Fibroblast of pulmonary artery (primary cell): ENCODE measurements around the gene NIN.

ENCODE experiments used
- DNase-seq: peaks from one replicate; pipeline ENCODE4 v3.0.0-alpha.2; 2010; ENCODE audit warnings: low read depth
- H3K4me3 ChIP-seq: replicated peaks from 2 replicates; pipeline ENCODE4 v1.5.1; 2011; ENCODE audit warnings: low read depth, mild to moderate bottlenecking, control low read depth, low read length, moderate library complexity
- TF ChIP-seq, protein P1 (sequence below): IDR thresholded peaks from 2 replicates; pipeline ENCODE4 v1.5.1; 2011; ENCODE audit warnings: mild to moderate bottlenecking, control low read depth, low read length, inconsistent platforms; ENCODE audit errors: missing control alignments

NIN gene

DNA sequence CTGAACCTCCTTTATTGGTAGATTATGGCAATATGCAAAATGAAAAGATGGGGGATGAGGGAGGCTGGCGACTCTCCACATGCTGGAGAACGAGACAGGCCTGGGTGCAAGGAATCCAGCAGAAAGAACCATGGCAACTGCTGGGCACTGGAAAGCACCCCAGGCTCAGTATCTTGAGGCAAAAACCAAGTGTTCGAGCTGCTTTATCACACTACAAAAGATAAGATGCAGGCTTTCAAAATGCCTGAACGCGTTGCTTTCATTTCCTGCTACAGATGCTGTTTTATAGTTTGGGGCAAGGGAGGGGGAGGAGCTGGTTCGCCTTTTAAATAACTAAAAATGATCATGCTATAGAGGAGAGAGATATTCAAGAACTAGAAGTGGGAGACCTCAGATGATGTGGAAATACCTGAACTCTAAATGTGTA is 38.9 kb downstream of the NIN start:
- TF ChIP-seq, protein P1, sequence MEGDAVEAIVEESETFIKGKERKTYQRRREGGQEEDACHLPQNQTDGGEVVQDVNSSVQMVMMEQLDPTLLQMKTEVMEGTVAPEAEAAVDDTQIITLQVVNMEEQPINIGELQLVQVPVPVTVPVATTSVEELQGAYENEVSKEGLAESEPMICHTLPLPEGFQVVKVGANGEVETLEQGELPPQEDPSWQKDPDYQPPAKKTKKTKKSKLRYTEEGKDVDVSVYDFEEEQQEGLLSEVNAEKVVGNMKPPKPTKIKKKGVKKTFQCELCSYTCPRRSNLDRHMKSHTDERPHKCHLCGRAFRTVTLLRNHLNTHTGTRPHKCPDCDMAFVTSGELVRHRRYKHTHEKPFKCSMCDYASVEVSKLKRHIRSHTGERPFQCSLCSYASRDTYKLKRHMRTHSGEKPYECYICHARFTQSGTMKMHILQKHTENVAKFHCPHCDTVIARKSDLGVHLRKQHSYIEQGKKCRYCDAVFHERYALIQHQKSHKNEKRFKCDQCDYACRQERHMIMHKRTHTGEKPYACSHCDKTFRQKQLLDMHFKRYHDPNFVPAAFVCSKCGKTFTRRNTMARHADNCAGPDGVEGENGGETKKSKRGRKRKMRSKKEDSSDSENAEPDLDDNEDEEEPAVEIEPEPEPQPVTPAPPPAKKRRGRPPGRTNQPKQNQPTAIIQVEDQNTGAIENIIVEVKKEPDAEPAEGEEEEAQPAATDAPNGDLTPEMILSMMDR: no peak
- no peak overlapping the region for H3K4me3 ChIP-seq
- no peak for DNase-seq

DNA sequence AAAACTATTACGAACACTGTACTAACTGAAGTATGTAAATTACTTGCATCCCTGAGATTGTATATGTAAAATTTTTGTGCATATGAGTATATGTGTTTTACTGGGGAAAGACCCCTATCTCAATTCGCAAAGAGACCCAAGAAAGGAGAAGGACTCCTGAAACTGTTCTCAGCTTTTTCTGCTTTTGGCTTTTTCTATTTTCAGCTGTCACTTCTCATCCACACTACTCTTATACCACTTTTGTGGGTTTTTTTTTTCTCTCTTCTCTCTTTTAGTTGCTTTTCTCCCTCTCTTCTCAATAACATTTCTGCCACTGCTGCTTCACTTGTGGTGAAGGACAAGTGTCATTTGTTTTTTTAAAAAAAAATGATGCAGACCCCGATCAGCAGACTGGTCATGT is 39.8 kb downstream of the NIN start:
- no peak overlapping the region for H3K4me3 ChIP-seq
- TF ChIP-seq, protein P1: no peak
- no peak for DNase-seq

DNA sequence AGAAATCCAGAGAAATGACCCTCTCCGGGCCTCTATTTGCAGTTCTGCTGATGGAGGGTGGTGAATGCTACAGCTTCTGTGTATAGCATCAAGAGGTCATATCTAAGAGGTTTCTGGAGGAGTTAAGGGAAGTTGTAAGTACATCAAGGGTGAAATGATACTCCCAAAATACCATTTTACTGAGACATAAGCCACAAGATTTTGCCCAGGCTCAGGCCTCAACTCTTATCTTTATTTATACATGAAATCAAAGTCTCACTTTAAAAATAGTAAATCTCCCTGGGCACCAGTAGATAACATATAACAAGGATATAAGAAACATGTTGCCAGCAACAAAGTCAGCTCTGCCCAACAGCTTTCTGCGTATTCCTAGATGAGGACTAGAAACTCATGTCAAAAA is 40.4 kb downstream of the NIN start:
- H3K4me3 ChIP-seq: no peak overlapping the region
- peak; percentile 39 for DNase-seq
- TF ChIP-seq, protein P1: no peak

DNA sequence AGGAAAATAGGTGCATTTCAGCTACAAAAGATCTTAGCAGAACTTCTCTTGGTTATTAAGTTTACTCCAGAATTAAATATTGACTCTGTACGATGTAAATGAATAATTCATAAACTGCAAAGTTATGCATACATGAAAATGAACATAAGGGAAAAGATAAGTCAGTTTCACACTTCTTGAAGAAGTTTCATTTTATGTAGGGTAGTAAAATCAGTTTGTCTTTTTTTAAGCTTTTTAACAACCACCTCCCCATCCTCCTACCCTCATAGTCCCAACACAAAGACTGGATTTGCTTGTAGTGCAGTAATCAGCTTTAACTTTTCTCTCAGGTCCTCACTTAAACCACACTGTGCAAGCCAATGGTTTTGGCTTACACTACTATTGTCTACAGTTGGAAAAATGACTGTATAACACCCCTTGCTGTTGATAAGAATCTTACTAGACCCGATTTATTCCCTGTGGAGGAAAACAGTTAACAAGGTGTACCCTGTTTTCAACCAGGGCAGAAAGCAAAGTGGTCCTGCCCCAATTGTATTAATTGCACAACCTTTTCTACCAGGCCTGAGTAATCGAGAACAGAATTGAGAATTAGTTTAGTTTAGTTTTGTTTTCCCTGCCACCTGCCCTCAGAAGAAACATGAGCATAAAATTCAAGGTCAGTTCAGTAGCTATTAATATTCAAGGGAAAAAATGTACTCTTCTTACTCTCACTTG is 44.1 kb downstream of the NIN start:
- TF ChIP-seq, protein P1: no peak
- DNase-seq: no peak
- H3K4me3 ChIP-seq: no peak overlapping the region

DNA sequence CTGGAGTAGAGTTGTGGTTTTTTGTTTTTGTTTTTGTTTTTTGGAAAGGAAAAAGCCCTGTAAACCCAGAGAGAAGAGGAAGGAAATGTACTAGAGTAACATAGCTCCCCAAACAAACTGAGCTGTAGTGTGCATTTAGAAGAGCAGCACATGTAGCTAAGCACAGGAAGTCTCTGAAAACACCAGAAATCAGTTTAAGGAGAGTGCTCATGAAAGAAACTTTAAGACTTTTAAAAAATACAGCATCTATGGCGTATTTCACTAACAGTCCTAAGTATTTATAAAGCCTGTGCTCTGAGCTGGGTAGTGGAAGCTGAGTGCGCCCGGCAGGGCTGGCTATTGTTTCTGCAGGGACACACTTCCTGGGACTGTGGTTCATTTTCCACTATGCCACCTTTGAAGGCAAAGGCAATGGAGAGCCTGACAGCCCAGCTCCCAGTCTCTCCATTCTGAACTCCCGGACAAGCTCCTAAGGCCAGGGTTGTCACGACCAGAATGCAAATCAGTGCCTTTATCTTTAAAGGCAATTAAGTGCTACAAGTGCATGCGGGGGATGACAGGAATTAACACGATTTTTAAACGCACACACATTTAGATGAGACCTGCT is 45.4 kb downstream of the NIN start:
- no peak for DNase-seq
- H3K4me3 ChIP-seq: no peak overlapping the region
- TF ChIP-seq, protein P1: no peak

DNA sequence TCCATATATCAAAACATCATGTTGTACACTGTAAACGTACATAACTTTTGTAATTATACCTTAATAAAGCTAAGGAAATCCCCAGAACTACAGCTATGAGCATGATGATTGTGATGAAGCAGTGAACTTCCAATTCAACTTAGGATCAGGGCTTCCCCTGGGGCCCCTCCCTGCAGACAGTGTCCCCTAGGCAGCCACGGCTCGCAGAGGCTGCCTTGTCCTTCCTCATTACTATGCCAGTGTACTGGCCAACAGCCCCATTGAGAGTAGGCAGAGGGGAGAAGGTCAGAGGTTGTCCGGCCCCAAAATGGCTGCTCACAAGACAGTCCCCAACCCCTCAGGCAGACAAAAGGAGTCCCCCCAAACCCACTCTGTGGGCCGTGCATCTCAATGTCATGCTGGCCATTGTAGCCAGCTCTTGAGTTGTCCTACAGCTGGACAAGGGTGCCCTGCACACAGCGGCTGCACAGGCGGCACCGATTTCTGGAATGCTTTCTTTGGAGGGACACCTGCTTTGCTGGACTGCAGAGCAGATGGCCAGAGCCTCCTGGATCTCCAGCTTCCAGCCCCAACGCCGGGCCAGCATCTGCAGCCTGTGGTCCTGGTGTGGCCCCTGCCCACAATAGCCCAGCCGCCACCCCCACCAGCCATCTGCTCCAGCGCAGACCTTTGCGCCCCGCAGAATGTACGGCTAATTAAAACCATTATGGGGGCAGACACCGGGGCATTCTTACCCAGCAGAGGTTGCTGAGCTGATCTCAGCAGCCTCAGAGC is 46.1 kb downstream of the NIN start:
- DNase-seq: no peak
- no peak overlapping the region for H3K4me3 ChIP-seq
- TF ChIP-seq, protein P1: no peak
